Activated naive CD8-positive, alpha-beta T cell treated with anti-CD3 and anti-CD28 coated beads, Interleukin-2, amount 10 ng/mL, durations not matched to agents 7 days and 5 days (primary cell): ENCODE measurements around the gene USH2A. TPM values are rescaled to one million over a fixed set of nuclear protein-coding genes. Genes with fewer than 3 reads are reported as not detected.
"Not testable (repeated sequence)": the region's sequence is repeated elsewhere in the genome, so short reads cannot be mapped to it uniquely, and the experiment has no call there.

Experiments used
- ATAC-seq: fragments of 150-1000 bp; cut with Tn5 transposase; one replicate; pipeline ENCODE4 v1.10.0; 2021; ENCODE audit warnings: low read depth, moderate library complexity
- POLR2A ChIA-PET: fragments of 350-600 bp; sonication (Branson Sonifier 250); formaldehyde crosslinking; loops from one replicate; lab custom pipeline; 2021; ENCODE audit warnings: antibody characterized with exemption; lab: Charles Lee
- DNase-seq: peaks from one replicate; pipeline ENCODE4 v3.0.0; 2021
- H3K27ac Mint-ChIP-seq: one replicate; pipeline ENCODE4 v1.8.0; 2022; ENCODE audit warnings: mild to moderate bottlenecking, mixed read lengths
- H3K27me3 Mint-ChIP-seq: one replicate; pipeline ENCODE4 v1.8.0; 2022; ENCODE audit warnings: mild to moderate bottlenecking, moderate library complexity, mixed read lengths
- H3K36me3 Mint-ChIP-seq: one replicate; pipeline ENCODE4 v1.8.0; 2021; ENCODE audit warnings: mild to moderate bottlenecking, mixed read lengths
- H3K4me1 Mint-ChIP-seq: one replicate; pipeline ENCODE4 v1.8.0; 2021; ENCODE audit warnings: mixed read lengths
- H3K4me3 Mint-ChIP-seq: one replicate; pipeline ENCODE4 v1.8.0; 2022; ENCODE audit warnings: mild to moderate bottlenecking, moderate library complexity, mixed read lengths
- H3K9me3 Mint-ChIP-seq: one replicate; pipeline ENCODE4 v1.8.0; 2021; ENCODE audit warnings: mixed read lengths
- total RNA-seq, 2 experiments: library from RNA; stranded (reverse); gene quantifications; one replicate each; pipeline ENCODE4 v1.2.3, GENCODE V29; 2021

USH2A gene
- total RNA-seq, 2 experiments from 2014 or later, result not detected

- ATAC-seq, result no peak
- Mint-ChIP-seq H3K4me1 (no peaks in the 10 kb centered on the region), H3K4me3 (no peak overlapping the region), H3K27me3 (no peaks in the 10 kb centered on the region), H3K9me3 (peaks cover 6% of the 10 kb centered on the region), H3K27ac (no peak overlapping the region), H3K36me3 (no peaks in the 10 kb centered on the region)
- POLR2A ChIA-PET, result no interaction called here
- no peak for DNase-seq
Measured at GRCh38 chr1:216153130-216153529, 270.1 kb downstream of the USH2A start.

- H3K36me3 Mint-ChIP-seq, H3K4me1 Mint-ChIP-seq, DNase-seq, H3K4me3 Mint-ChIP-seq, POLR2A ChIA-PET, ATAC-seq, H3K9me3 Mint-ChIP-seq, H3K27ac Mint-ChIP-seq, H3K27me3 Mint-ChIP-seq: not testable (repeated sequence)
Measured at GRCh38 chr1:216145451-216146018, 277.7 kb downstream of the USH2A start.

- Mint-ChIP-seq H3K27ac (no peak overlapping the region), H3K27me3 (no peaks in the 10 kb centered on the region), H3K36me3 (peaks cover 1% of the 10 kb centered on the region), H3K4me1 (no peaks in the 10 kb centered on the region), H3K4me3 (no peak overlapping the region), H3K9me3 (peaks cover 2% of the 10 kb centered on the region)
- POLR2A ChIA-PET, result no interaction called here
- no peak for ATAC-seq
- no peak for DNase-seq
Measured at GRCh38 chr1:216144661-216145450, 278.4 kb downstream of the USH2A start.

GRCh38 chr1:216142921-216143320 lies 280.3 kb downstream of the USH2A start:
- H3K4me1 Mint-ChIP-seq, result no peaks in the 10 kb centered on the region
- no peaks in the 10 kb centered on the region for H3K27me3 Mint-ChIP-seq
- H3K27ac Mint-ChIP-seq, result no peak overlapping the region
- DNase-seq (no peak), ATAC-seq (no peak)
- no peak overlapping the region for H3K4me3 Mint-ChIP-seq
- POLR2A ChIA-PET, result no interaction called here
- peaks cover 2% of the 10 kb centered on the region for H3K9me3 Mint-ChIP-seq
- H3K36me3 Mint-ChIP-seq, result peaks cover 1% of the 10 kb centered on the region

GRCh38 chr1:216140730-216141524 lies 282.3 kb downstream of the USH2A start:
- DNase-seq, result no peak
- H3K4me1 Mint-ChIP-seq, result no peaks in the 10 kb centered on the region
- H3K27ac Mint-ChIP-seq, result no peak overlapping the region
- POLR2A ChIA-PET, result no interaction called here
- no peak for ATAC-seq
- no peak overlapping the region for H3K4me3 Mint-ChIP-seq
- peaks cover 2% of the 10 kb centered on the region for H3K9me3 Mint-ChIP-seq
- H3K27me3 Mint-ChIP-seq, result no peaks in the 10 kb centered on the region
- no peaks in the 10 kb centered on the region for H3K36me3 Mint-ChIP-seq

- no peak for ATAC-seq
- Mint-ChIP-seq H3K4me3 (no peak overlapping the region), H3K9me3 (no peaks in the 10 kb centered on the region), H3K27ac (no peak overlapping the region), H3K36me3 (no peaks in the 10 kb centered on the region), H3K27me3 (no peaks in the 10 kb centered on the region), H3K4me1 (no peaks in the 10 kb centered on the region)
- POLR2A ChIA-PET, result no interaction called here
- no peak for DNase-seq
Measured at GRCh38 chr1:216124192-216124781, 299.0 kb downstream of the USH2A start.

GRCh38 chr1:216123446-216124191 lies 299.6 kb downstream of the USH2A start:
- no peak overlapping the region for H3K27ac Mint-ChIP-seq
- ATAC-seq (no peak), DNase-seq (no peak)
- no peaks in the 10 kb centered on the region for H3K27me3 Mint-ChIP-seq
- POLR2A ChIA-PET, result no interaction called here
- no peaks in the 10 kb centered on the region for H3K4me1 Mint-ChIP-seq
- H3K4me3 Mint-ChIP-seq, result no peak overlapping the region
- no peaks in the 10 kb centered on the region for H3K36me3 Mint-ChIP-seq
- no peaks in the 10 kb centered on the region for H3K9me3 Mint-ChIP-seq

- Mint-ChIP-seq H3K27me3 (no peaks in the 10 kb centered on the region), H3K4me1 (no peaks in the 10 kb centered on the region), H3K27ac (no peak overlapping the region), H3K36me3 (no peaks in the 10 kb centered on the region), H3K4me3 (no peak overlapping the region), H3K9me3 (no peaks in the 10 kb centered on the region)
- no peak for DNase-seq
- no peak for ATAC-seq
- POLR2A ChIA-PET, result no interaction called here
Measured at GRCh38 chr1:216119600-216119999, 303.6 kb downstream of the USH2A start.

- Mint-ChIP-seq H3K4me1 (no peaks in the 10 kb centered on the region), H3K27me3 (no peaks in the 10 kb centered on the region), H3K36me3 (no peaks in the 10 kb centered on the region), H3K27ac (no peak overlapping the region), H3K4me3 (no peak overlapping the region), H3K9me3 (no peaks in the 10 kb centered on the region)
- POLR2A ChIA-PET, result no interaction called here
- no peak for DNase-seq
- no peak for ATAC-seq
Measured at GRCh38 chr1:216114180-216114579, 309.1 kb downstream of the USH2A start.

- no peaks in the 10 kb centered on the region for H3K4me1 Mint-ChIP-seq
- no peak overlapping the region for H3K27ac Mint-ChIP-seq
- H3K36me3 Mint-ChIP-seq, result no peaks in the 10 kb centered on the region
- no peak for ATAC-seq
- H3K27me3 Mint-ChIP-seq, result no peaks in the 10 kb centered on the region
- no peaks in the 10 kb centered on the region for H3K9me3 Mint-ChIP-seq
- no peak for DNase-seq
- POLR2A ChIA-PET, result no interaction called here
- H3K4me3 Mint-ChIP-seq, result no peak overlapping the region
Measured at GRCh38 chr1:216113181-216113580, 310.1 kb downstream of the USH2A start.

- Mint-ChIP-seq H3K4me1 (no peaks in the 10 kb centered on the region), H3K9me3 (no peaks in the 10 kb centered on the region), H3K36me3 (no peaks in the 10 kb centered on the region), H3K27ac (no peak overlapping the region), H3K4me3 (no peak overlapping the region), H3K27me3 (no peaks in the 10 kb centered on the region)
- POLR2A ChIA-PET, result no interaction called here
- ATAC-seq, result no peak
- DNase-seq, result no peak
Measured at GRCh38 chr1:216111842-216112241, 311.4 kb downstream of the USH2A start.

GRCh38 chr1:216095400-216095799 lies 327.8 kb downstream of the USH2A start:
- Mint-ChIP-seq H3K27ac (no peak overlapping the region), H3K4me1 (no peaks in the 10 kb centered on the region), H3K27me3 (no peaks in the 10 kb centered on the region), H3K36me3 (no peaks in the 10 kb centered on the region), H3K4me3 (no peak overlapping the region), H3K9me3 (peaks cover 3% of the 10 kb centered on the region)
- DNase-seq (no peak), ATAC-seq (no peak)
- POLR2A ChIA-PET, result no interaction called here

GRCh38 chr1:216090556-216090955 lies 332.7 kb downstream of the USH2A start:
- Mint-ChIP-seq H3K27ac (no peak overlapping the region), H3K36me3 (no peaks in the 10 kb centered on the region), H3K4me3 (no peak overlapping the region), H3K4me1 (no peaks in the 10 kb centered on the region), H3K9me3 (peaks cover 3% of the 10 kb centered on the region), H3K27me3 (no peaks in the 10 kb centered on the region)
- ATAC-seq, result no peak
- no peak for DNase-seq
- POLR2A ChIA-PET, result no interaction called here
